HG02885 (cell line): ENCODE results near the gene LMCD1.

Source experiments
- ATAC-seq: cut with Tn5 transposase; IDR thresholded peaks from one replicate; pipeline ENCODE4 v1.9.1; 2021; ENCODE audit warnings: mild to moderate bottlenecking; ENCODE audit not compliant: unreplicated experiment, poor library complexity

LMCD1 gene

GRCh38 chr3:8608041-8608790, 106.6 kb downstream of the LMCD1 start:
- no peak for ATAC-seq

- no peak for ATAC-seq
These were observed 107.3 kb downstream of the LMCD1 start for GRCh38 chr3:8608791-8609467.

- no peak for ATAC-seq
These were observed 109.3 kb downstream of the LMCD1 start for GRCh38 chr3:8610951-8611350.

- ATAC-seq, result no peak
These were observed 116.3 kb downstream of the LMCD1 start for GRCh38 chr3:8617921-8618320.

GRCh38 chr3:8618950-8619349, 117.3 kb downstream of the LMCD1 start:
- no peak for ATAC-seq

GRCh38 chr3:8619548-8619947, 117.9 kb downstream of the LMCD1 start:
- no peak for ATAC-seq

GRCh38 chr3:8621141-8621540, 119.5 kb downstream of the LMCD1 start:
- no peak for ATAC-seq

- no peak for ATAC-seq
These were observed 120.2 kb downstream of the LMCD1 start for GRCh38 chr3:8621872-8622271.

GRCh38 chr3:8622873-8623691, 121.5 kb downstream of the LMCD1 start:
- ATAC-seq, result peak; percentile 91

GRCh38 chr3:8623741-8624140, 122.1 kb downstream of the LMCD1 start:
- ATAC-seq, result no peak
